ENCODE results near the gene MYF6.
"Not testable (repeated sequence)": the region's sequence is repeated elsewhere in the genome, so short reads cannot be mapped to it uniquely, and the experiment has no call there.

The MYF6 gene

DNA sequence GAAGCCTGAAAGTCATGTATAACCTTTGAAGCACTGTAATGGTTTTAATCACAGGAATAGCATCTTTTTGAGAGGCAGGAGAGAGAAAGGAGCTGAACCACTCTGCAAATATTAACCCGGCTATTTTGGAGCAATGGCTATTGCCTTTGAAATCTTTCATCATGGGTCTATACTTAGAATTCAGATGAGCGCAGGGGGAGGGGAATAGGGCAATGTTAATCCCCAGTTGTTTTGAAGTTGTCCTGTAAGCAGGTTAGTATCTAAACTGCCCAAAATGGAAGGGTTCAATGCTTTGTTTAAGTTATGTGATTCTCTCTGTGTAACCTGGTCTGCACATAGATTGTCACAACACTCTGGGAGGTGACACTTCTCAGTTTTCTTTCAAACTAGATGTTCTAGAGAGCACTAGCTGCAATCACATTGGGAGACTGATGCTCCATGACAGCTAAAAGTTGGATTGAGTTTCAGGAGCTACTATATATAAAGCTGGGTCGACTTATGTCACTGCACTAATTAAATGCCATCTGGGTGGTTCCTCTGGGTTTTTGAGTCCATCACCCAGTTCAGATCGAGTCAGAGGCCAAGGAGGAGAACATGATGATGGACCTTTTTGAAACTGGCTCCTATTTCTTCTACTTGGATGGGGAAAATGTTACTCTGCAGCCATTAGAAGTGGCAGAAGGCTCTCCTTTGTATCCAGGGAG lies at the start of gene MYF6:
Gene MYF6, plus strand, starts transcription at position 509 of the 704 bp plus-strand sequence. Its CDS starts 86 bp downstream, at position 595.
- DNase-seq (ENCODE audit: low spot score) = no peak

- DNase-seq (ENCODE audit: low spot score) = no peak
Measured at GRCh38 chr12:80659512-80660063, 47.8 kb upstream of the MYF6 start.

- DNase-seq (ENCODE audit: low spot score) = no peak
Measured at GRCh38 chr12:80662586-80662985, 44.8 kb upstream of the MYF6 start.

DNA sequence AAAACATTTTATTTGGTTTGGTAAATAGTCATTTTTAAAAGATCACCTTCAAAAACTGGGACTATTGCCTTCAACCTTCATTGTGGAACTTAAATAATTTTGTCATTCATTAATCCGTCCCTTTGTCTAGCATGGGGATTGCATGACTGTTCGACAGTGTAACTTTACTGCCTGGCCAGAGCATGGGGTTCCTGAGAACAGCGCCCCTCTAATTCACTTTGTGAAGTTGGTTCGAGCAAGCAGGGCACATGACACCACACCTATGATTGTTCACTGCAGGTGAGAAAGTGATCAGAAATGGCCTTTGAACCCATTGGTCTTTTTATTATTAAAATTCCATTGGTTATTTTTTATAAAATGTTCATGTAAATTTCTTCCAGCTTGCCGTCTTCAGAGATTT lies 37.2 kb upstream of the MYF6 start:
- DNase-seq (ENCODE audit: low spot score) = no peak

GRCh38 chr12:80676042-80676636 lies 31.3 kb upstream of the MYF6 start:
- DNase-seq (ENCODE audit: low spot score) = not testable (repeated sequence)

- DNase-seq (ENCODE audit: low spot score) = no peak
Measured at GRCh38 chr12:80676856-80677255, 30.6 kb upstream of the MYF6 start.

GRCh38 chr12:80677994-80678393 lies 29.4 kb upstream of the MYF6 start:
- no peak for DNase-seq (ENCODE audit: low spot score)

DNA sequence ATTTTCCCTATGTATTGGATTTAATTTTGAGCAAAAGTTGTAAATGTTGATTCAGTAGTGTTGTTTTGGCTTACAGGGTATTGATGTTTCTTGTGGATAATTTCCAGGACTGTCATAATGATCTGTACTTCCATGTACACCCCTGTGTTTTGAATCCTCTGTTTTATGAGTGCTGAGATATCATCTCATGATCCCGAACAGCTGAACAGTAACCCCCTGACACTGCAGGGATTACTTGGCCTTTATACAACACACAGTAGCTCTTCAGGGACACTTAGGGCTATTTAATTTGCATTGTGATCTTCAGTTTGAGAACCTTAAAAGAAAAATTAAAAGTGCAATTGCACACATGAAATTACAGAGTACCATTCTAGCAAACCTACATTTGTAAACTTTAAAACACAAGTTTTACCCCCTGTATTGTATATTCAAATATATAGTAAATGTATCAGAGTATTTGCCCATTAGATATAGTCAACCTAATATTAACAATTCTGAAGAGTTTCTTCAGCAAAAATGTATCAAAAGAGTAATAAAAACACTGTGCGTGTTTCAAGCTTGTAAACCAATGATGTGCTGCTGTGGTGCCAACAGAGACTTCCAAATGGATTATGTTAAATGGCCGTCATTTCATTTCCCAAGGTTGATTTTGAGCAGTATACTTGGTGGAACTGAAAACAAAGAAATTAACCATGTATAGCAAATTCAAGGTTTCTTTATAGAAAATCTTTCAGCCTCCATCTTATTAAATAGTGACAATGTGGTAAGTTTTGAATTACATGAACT lies 27.9 kb upstream of the MYF6 start:
- no peak for DNase-seq (ENCODE audit: low spot score)

- DNase-seq (ENCODE audit: low spot score) = no peak
Measured at GRCh38 chr12:80681287-80681686, 26.1 kb upstream of the MYF6 start.

DNA sequence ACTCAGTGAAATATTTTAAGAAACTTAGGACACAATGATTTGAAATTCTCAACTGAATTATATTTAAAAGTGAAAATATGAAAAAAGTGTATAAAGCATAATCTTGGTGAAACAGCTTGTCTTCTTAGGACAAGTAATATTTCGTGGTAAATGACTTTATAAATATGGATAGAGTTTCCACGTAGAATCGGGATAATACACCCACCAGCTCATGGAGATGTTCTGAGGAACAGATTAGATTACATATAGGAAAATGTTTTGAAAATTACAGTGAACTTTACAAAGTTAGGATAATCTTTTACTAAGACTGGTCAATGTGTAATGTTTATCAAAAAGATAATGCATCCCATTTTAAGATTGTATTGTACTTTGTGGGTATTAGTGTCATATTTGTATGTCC lies 25.6 kb upstream of the MYF6 start:
- DNase-seq (ENCODE audit: low spot score) = no peak

- DNase-seq (ENCODE audit: low spot score) = no peak
Measured at GRCh38 chr12:80684077-80684495, 23.3 kb upstream of the MYF6 start.

DNA sequence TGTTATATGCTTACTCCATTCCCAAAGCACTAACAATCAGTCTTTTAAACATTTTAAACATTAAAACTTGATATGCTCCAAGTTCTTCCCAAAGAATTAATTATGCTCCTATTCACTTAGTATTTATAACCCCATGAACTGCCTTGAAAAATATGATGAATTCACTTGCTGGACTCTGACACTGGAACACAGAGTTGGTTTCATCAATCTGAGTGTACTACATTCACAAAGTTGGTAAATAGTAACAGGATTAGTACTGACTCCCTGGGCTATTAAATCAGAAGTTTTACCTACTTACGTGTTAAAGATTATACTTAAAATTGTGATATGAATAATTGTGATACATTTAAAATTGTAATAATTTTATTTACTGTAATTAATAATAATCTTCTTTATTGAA lies 17.3 kb upstream of the MYF6 start:
- no peak for DNase-seq (ENCODE audit: low spot score)

DNA sequence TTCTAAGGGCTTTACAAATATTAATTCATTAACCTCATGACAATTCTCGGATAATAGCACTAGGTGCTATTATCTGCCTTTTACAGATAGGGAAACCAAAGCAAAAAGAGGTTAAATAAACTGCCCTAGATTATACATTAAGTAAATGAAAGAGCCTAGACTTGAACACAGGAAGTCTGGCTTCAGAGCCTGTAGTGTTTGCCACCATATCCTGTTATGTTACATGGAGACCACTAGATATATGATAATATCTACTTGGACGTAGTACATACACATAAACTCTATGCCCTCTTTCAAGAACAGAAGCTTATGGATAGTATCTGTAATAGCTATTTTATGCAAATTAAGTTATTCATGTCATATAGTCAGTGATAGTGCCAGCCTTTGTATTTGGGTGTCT lies 16.9 kb upstream of the MYF6 start:
- no peak for DNase-seq (ENCODE audit: low spot score)

- DNase-seq (ENCODE audit: low spot score) = no peak
Measured at GRCh38 chr12:80692114-80692513, 15.3 kb upstream of the MYF6 start.

GRCh38 chr12:80697270-80697887 lies 10.1 kb upstream of the MYF6 start:
- no peak for DNase-seq (ENCODE audit: low spot score)

DNA sequence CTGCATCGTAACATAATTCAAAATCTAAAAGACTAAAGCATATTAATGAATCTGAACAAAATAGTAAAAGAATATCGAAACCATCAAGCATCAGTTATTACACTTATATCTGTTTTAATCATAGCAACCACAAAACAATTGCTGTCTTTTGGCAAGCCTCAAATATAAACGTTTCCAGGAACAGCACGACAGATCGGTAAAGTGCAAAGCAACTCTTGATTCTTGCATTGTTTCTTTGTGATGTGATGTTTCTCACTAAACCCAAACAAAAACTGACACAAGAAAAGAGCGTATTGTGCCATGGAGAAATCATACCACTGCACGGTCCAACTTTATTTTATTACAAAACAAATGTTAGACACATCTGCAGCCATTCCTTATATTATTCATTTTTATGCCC lies 9.2 kb upstream of the MYF6 start:
- no peak for DNase-seq (ENCODE audit: low spot score)

GRCh38 chr12:80698847-80699542 lies 8.4 kb upstream of the MYF6 start:
- no peak for DNase-seq (ENCODE audit: low spot score)

DNA sequence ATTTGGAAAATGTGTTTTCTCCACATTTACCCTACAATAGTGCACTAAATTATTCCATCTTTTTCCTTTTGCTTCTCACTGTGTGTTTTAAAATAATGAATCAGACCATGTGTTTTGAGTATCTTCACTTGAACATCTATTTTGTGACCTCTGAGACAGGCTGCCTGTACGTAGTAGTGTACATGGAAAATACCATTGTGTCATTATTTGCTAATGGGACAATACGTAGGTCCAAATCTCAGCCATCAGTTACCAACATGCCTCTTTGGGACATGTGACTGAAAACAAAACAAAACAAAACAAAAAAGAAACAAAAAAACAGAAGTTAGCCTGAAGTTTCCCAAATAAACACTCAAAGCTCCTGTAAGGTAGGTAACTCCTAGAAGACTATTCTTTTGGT lies 7.1 kb upstream of the MYF6 start:
- DNase-seq (ENCODE audit: low spot score) = no peak

DNA sequence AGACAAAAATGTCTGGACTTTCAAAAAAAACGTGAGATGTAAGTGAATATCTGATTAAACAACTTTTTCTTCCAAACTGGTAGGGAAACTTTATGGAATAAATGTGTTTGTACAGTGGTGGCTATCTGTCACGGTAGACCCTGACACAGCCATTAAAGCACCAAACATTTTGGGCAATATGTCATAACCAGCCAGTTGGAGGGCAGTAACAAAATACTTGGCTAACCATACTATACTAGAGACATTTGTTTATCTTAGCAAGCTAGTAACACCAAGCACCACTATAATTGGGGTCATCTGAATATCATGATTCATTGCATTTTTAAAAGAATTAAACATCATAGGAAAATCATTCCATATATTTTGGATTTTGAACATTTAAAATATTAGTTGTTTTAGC lies 6.0 kb upstream of the MYF6 start:
- no peak for DNase-seq (ENCODE audit: low spot score)

DNA sequence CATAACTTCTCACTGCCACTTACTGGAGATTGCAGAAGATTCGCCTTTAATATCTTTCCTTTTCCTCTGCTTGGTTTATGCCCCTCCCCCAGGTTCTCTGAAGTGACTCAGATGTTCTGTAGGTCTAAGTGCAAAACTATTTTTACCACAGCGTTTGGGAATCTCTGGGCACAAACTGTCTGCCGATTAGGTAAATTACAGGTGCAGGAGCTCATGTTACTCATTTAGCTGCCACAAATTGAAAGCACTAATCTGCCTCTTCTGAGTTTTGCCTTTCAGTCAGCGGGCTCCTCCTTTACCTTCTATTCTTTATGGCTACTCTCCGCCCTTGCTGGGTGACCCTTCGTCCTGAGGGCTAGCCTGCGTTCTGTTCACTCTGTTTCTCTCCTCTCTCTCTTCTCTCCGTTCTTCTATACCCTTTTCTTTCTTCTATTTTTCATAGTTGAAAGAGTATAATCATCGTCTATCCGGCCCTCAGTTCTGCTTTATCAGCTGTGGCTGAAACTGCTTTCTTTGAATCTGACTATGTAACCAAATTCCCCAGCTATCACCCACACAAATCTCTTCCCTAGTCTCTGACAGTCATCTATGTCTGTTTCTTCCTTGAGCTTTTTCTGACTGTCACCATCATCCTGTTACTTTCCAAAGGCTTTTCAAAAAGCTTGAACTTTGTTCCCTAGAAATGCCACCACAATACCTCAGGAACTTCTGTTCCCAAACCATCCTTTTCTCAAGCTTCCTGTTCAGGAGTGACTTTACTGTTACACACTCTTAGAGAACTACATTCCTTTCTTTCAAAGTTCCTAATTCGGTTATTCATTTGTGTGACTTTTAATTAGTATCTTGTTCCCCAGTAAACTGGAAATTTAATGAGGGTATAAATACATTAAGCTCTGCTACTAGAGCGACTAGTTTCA lies 4.3 kb upstream of the MYF6 start:
- no peak for DNase-seq (ENCODE audit: low spot score)

DNA sequence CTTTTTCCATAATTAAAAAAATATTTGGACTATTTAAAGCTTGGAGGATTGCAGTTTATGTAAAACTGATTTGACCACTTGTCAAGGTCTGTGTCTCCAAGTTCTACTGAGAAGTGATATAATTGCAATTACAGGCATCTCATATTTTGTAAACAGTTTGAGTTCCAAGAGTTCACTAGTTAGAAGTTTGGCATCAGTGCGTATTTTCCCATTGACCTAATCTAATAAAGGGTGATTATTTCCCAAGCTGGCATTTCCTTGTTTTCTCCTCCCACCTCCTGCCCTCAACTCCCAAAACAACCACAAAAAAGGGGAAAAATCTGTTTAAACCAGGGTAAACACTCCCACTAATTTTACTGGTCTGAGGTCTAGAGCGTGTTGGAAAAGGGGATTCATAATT lies 3.0 kb upstream of the MYF6 start:
- no peak for DNase-seq (ENCODE audit: low spot score)
